HG03159 (cell line): ENCODE results near the gene SYCP2.
A peak's percentile ranks its signal among the peaks of the same experiment; 100 is the strongest.

Source experiments
- ATAC-seq: cut with Tn5 transposase; IDR thresholded peaks from one replicate; pipeline ENCODE4 v1.9.1; 2021; ENCODE audit warnings: mild to moderate bottlenecking, moderate library complexity; ENCODE audit not compliant: unreplicated experiment

Gene SYCP2

GRCh38 chr20:59944726-59945125, 11.3 kb upstream of the SYCP2 start:
- ATAC-seq: no peak

- no peak for ATAC-seq
Measured at GRCh38 chr20:59942245-59942644, 8.8 kb upstream of the SYCP2 start.

- ATAC-seq: no peak
Measured at GRCh38 chr20:59940956-59941294, 7.5 kb upstream of the SYCP2 start.

GRCh38 chr20:59940129-59940955, 6.9 kb upstream of the SYCP2 start, which contains the start of the genes FAM217B and PPP1R3D:
Gene FAM217B, plus strand, starts transcription at chr20:59940389. Its CDS starts 3,555 bp downstream, at chr20:59943944.
Gene PPP1R3D, minus strand, starts transcription at chr20:59940305. Its CDS starts 374 bp downstream, at chr20:59939931.
- ATAC-seq: peak; percentile 93

GRCh38 chr20:59939879-59940128, 6.4 kb upstream of the SYCP2 start:
- ATAC-seq: peak; percentile 34

- no peak for ATAC-seq
Measured at GRCh38 chr20:59939052-59939878, 5.8 kb upstream of the SYCP2 start.

GRCh38 chr20:59938696-59939051, 5.2 kb upstream of the SYCP2 start:
- ATAC-seq: no peak

- ATAC-seq: no peak
Measured at GRCh38 chr20:59938221-59938620, 4.8 kb upstream of the SYCP2 start.

GRCh38 chr20:59937150-59937549, 3.7 kb upstream of the SYCP2 start:
- no peak for ATAC-seq

GRCh38 chr20:59936409-59936808, 3.0 kb upstream of the SYCP2 start:
- no peak for ATAC-seq

GRCh38 chr20:59935457-59936185, 2.2 kb upstream of the SYCP2 start:
- no peak for ATAC-seq

- peak; percentile 87 for ATAC-seq
Measured at GRCh38 chr20:59933849-59934585, 580 bp upstream of the SYCP2 start.

- no peak for ATAC-seq
Measured at GRCh38 chr20:59932616-59933295, 681 bp downstream of the SYCP2 start.

GRCh38 chr20:59931511-59932312, 1.7 kb downstream of the SYCP2 start:
- no peak for ATAC-seq

- no peak for ATAC-seq
Measured at GRCh38 chr20:59925899-59926298, 7.5 kb downstream of the SYCP2 start.

GRCh38 chr20:59925359-59925758, 8.1 kb downstream of the SYCP2 start:
- ATAC-seq: no peak

- no peak for ATAC-seq
Measured at GRCh38 chr20:59923514-59923913, 9.9 kb downstream of the SYCP2 start.

- ATAC-seq: no peak
Measured at GRCh38 chr20:59920944-59921343, 12.5 kb downstream of the SYCP2 start.

- no peak for ATAC-seq
Measured at GRCh38 chr20:59912609-59913008, 20.8 kb downstream of the SYCP2 start.

- no peak for ATAC-seq
Measured at GRCh38 chr20:59911041-59911440, 22.4 kb downstream of the SYCP2 start.
